H1 (cell line): Measurements from ENCODE around the gene ZNF777. TPM values are rescaled to one million over a fixed set of nuclear protein-coding genes. Genes with fewer than 3 reads are reported as not detected.
"Not testable (repeated sequence)": the region's sequence is repeated elsewhere in the genome, so short reads cannot be mapped to it uniquely, and the experiment has no call there.

Source experiments
- CTCF ChIA-PET: fragments of 300-600 bp; sonication (Branson Sonifier 250); formaldehyde crosslinking; loops from one replicate; lab custom pipeline; 2021; ENCODE audit not compliant: partially characterized antibody; lab: Charles Lee
- POLR2A ChIA-PET: fragments of 300-600 bp; sonication (Branson Sonifier 250); formaldehyde crosslinking; loops from one replicate; lab custom pipeline; 2021; ENCODE audit warnings: inconsistent platforms; ENCODE audit not compliant: partially characterized antibody; lab: Charles Lee
- DNase-seq, 2 experiments: peaks; one replicate each; pipeline versions ENCODE4 v3.0.0 to v3.0.0-alpha.2; 2010 to 2022; ENCODE audit warnings: low spot score in 2 of 2, low read depth in 1 of 2, mixed read lengths in 1 of 2
- FAIRE-seq: peaks from 2 replicates; lab custom pipeline; 2011; peaks lifted over from hg19 to GRCh38; lab: Jason Lieb, UNC
- H2AFZ ChIP-seq: 2 replicates; pipeline ENCODE4 v1.8.1; 2012; ENCODE audit warnings: low read length, inconsistent platforms
- H2AK5ac ChIP-seq: 2 replicates; pipeline ENCODE4 v1.6.1; 2013; ENCODE audit warnings: low read depth, low read length
- H2BK120ac ChIP-seq: replicated peaks from 2 replicates; pipeline ENCODE3; 2013; ENCODE audit warnings: low read depth, low read length, inconsistent platforms
- H2BK12ac ChIP-seq: 2 replicates; pipeline ENCODE4 v1.6.1; 2013; ENCODE audit warnings: low read depth, low read length
- H2BK15ac ChIP-seq: 2 replicates; pipeline ENCODE4 v1.6.1; 2013; ENCODE audit warnings: low read length
- H2BK20ac ChIP-seq: 2 replicates; pipeline ENCODE4 v1.6.1; 2013; ENCODE audit warnings: low read length
- H2BK5ac ChIP-seq: 2 replicates; pipeline ENCODE4 v1.6.1; 2013; ENCODE audit warnings: low read depth, low read length
- H3K14ac ChIP-seq: 2 replicates; pipeline ENCODE4 v1.6.1; 2013; ENCODE audit warnings: inconsistent platforms; ENCODE audit not compliant: insufficient read length
- H3K18ac ChIP-seq: 2 replicates; pipeline ENCODE4 v1.6.1; 2013; ENCODE audit warnings: low read length; ENCODE audit errors: extremely low read depth
- H3K23ac ChIP-seq: 2 replicates; pipeline ENCODE4 v1.6.1; 2013; ENCODE audit warnings: inconsistent platforms; ENCODE audit not compliant: insufficient read length
- H3K23me2 ChIP-seq: 2 replicates; pipeline ENCODE4 v1.6.1; 2013; ENCODE audit warnings: low read depth, low read length
- H3K27ac ChIP-seq: 2 replicates; pipeline ENCODE4 v1.6.1; 2011; ENCODE audit warnings: low read depth, low read length, inconsistent platforms
- H3K27me3 ChIP-seq, 4 experiments: replicated peaks in 1 of 4; 1 replicate in 1 of 4; 2 replicates in 3 of 4; pipeline versions ENCODE4 v1.6.1 to v1.8.1; 2011 to 2013; ENCODE audit warnings: low read length in 3 of 4, mild to moderate bottlenecking in 3 of 4, inconsistent platforms in 2 of 4, mixed read lengths in 2 of 4, moderate library complexity in 1 of 4; ENCODE audit not compliant: control insufficient read depth in 3 of 4, insufficient read depth in 3 of 4; ENCODE audit errors: extremely low read depth in 1 of 4
- H3K36me3 ChIP-seq, 4 experiments: 2 replicates each; pipeline versions ENCODE4 v1.6.1 to v1.8.1; 2011 to 2013; ENCODE audit warnings: mild to moderate bottlenecking in 4 of 4, low read length in 3 of 4, moderate library complexity in 2 of 4, control low read depth in 1 of 4, inconsistent platforms in 1 of 4; ENCODE audit not compliant: insufficient read depth in 4 of 4, control insufficient read depth in 2 of 4
- H3K4ac ChIP-seq: replicated peaks from 2 replicates; pipeline ENCODE3; 2013; ENCODE audit warnings: low read length, low read depth, mixed read lengths, inconsistent platforms; ENCODE audit not compliant: insufficient read length
- H3K4me1 ChIP-seq, 4 experiments: replicated peaks in 1 of 4; 1 replicate in 1 of 4; 2 replicates in 3 of 4; pipeline versions ENCODE4 v1.6.1 to v1.8.1; 2011 to 2013; ENCODE audit warnings: low read length in 3 of 4, inconsistent platforms in 2 of 4, mixed read lengths in 1 of 4; ENCODE audit not compliant: insufficient read depth in 4 of 4, control insufficient read depth in 3 of 4
- H3K4me2 ChIP-seq, 2 experiments: 2 replicates each; pipeline versions ENCODE4 v1.6.1 to v1.8.1; 2011 to 2013; ENCODE audit warnings: low read depth in 2 of 2, low read length in 2 of 2, control low read depth in 1 of 2, inconsistent platforms in 1 of 2, mild to moderate bottlenecking in 1 of 2; ENCODE audit not compliant: insufficient read depth in 1 of 2
- H3K4me3 ChIP-seq, 4 experiments: fragments of 200-600, 300-600 bp in 1 of 4; sonication (generic), shearing (Covaris generic), sonication (Bioruptor Twin) in 1 of 4; 2 replicates each; pipeline versions ENCODE4 v1.5.1 to v1.8.1; 2011 to 2016; ENCODE audit warnings: low read length in 4 of 4, low read depth in 3 of 4, control low read depth in 2 of 4, inconsistent platforms in 2 of 4, mild to moderate bottlenecking in 2 of 4, mixed read lengths in 1 of 4, moderate library complexity in 1 of 4; ENCODE audit not compliant: insufficient read depth in 2 of 4; ENCODE audit errors: extremely low read depth in 1 of 4
- H3K56ac ChIP-seq: replicated peaks from 2 replicates; pipeline ENCODE3; 2013; ENCODE audit warnings: low read depth, mild to moderate bottlenecking, mixed read lengths, low read length, inconsistent platforms; ENCODE audit not compliant: insufficient read length
- H3K79me1 ChIP-seq: 2 replicates; pipeline ENCODE4 v1.6.1; 2013; ENCODE audit warnings: low read depth, low read length, control low read depth
- H3K79me2 ChIP-seq, 2 experiments: 2 replicates each; pipeline versions ENCODE4 v1.6.1 to v1.8.1; 2012 to 2013; ENCODE audit warnings: low read length in 2 of 2, mild to moderate bottlenecking in 2 of 2, inconsistent platforms in 1 of 2; ENCODE audit not compliant: insufficient read depth in 2 of 2, control insufficient read depth in 1 of 2
- H3K9ac ChIP-seq, 4 experiments: replicated peaks in 1 of 4; 1 replicate in 1 of 4; 2 replicates in 3 of 4; pipeline versions ENCODE4 v1.6.1 to v1.8.1; 2011 to 2013; ENCODE audit warnings: low read depth in 3 of 4, low read length in 3 of 4, control low read depth in 2 of 4, mild to moderate bottlenecking in 2 of 4, moderate library complexity in 2 of 4, inconsistent platforms in 1 of 4; ENCODE audit errors: extremely low read depth in 1 of 4
- H3K9me3 ChIP-seq, 2 experiments: 2 replicates each; pipeline versions ENCODE4 v1.6.1 to v1.8.1; 2012 to 2013; ENCODE audit warnings: mild to moderate bottlenecking in 2 of 2, moderate library complexity in 2 of 2, control low read depth in 1 of 2, inconsistent platforms in 1 of 2, low read depth in 1 of 2, low read length in 1 of 2, mixed read lengths in 1 of 2; ENCODE audit not compliant: insufficient read depth in 2 of 2
- H4K20me1 ChIP-seq, 2 experiments: replicated peaks in 1 of 2; 2 replicates each; pipeline versions ENCODE3 to v1.8.1; 2011 to 2013; ENCODE audit warnings: inconsistent platforms in 2 of 2, low read length in 2 of 2, mild to moderate bottlenecking in 1 of 2; ENCODE audit not compliant: insufficient read depth in 2 of 2, control insufficient read depth in 1 of 2
- H4K5ac ChIP-seq: 2 replicates; pipeline ENCODE4 v1.6.1; 2013; ENCODE audit warnings: low read length, low read depth, mixed read lengths, inconsistent platforms; ENCODE audit not compliant: insufficient read length
- H4K8ac ChIP-seq: 2 replicates; pipeline ENCODE4 v1.8.0; 2013; ENCODE audit warnings: mild to moderate bottlenecking, moderate library complexity, low read length, inconsistent platforms; ENCODE audit not compliant: insufficient read depth; ENCODE audit errors: extremely low read depth
- H4K91ac ChIP-seq: replicated peaks from 2 replicates; pipeline ENCODE3; 2013; ENCODE audit warnings: low read length, mixed read lengths, inconsistent platforms; ENCODE audit not compliant: insufficient read length
- ATF3 ChIP-seq: IDR thresholded peaks from 2 replicates; pipeline ENCODE4 v1.6.1; 2011; ENCODE audit warnings: low read depth, mild to moderate bottlenecking, low read length; ENCODE audit not compliant: insufficient read depth
- EP300 ChIP-seq, 2 experiments: IDR thresholded peaks; 1 replicate in 1 of 2; 2 replicates in 1 of 2; pipeline ENCODE4 v1.6.1; 2011 to 2012; ENCODE audit warnings: low read depth in 2 of 2, low read length in 2 of 2, mild to moderate bottlenecking in 2 of 2, borderline replicate concordance in 1 of 2, inconsistent platforms in 1 of 2, moderate library complexity in 1 of 2
- RBBP5 ChIP-seq: IDR thresholded peaks from 2 replicates; pipeline ENCODE4 v1.7.1; 2012; ENCODE audit warnings: low read depth, mild to moderate bottlenecking, inconsistent platforms, low read length, moderate library complexity, borderline replicate concordance
- SUZ12 ChIP-seq: fragments of 200-600 bp; sonication (generic); IDR thresholded peaks from 2 replicates; pipeline ENCODE4 v1.6.1; 2012; ENCODE audit warnings: mild to moderate bottlenecking, inconsistent platforms, low read length, moderate library complexity, mixed read lengths
- WGBS, 2 experiments: shearing (Covaris generic) in 1 of 2; methylation state at CpG; one replicate each; pipeline versions ENCODE4 v1.1.6 to v1.1.7; 2013 to 2015; ENCODE audit warnings: low lambda C conversion rate in 2 of 2, mixed read lengths in 2 of 2, inconsistent platforms in 1 of 2, low coverage in 1 of 2, missing lambda C conversion rate in 1 of 2; ENCODE audit not compliant: insufficient replicate concordance in 2 of 2, insufficient coverage in 1 of 2, insufficient read length in 1 of 2; ENCODE audit errors: extremely low coverage in 1 of 2, missing lambda C conversion rate in 1 of 2; 5-methylcytosine and 5-hydroxymethylcytosine counted together
- polyA plus RNA-seq, 7 experiments: library from polyadenylated mRNA; depleted of rRNA in 3 of 7; stranded (reverse) in 5 of 7; unstranded in 2 of 7; fragments of >200 nt in 5 of 7; fragments of 200-250 nt in 2 of 7; gene quantifications; 1 replicate in 5 of 7; 2 replicates in 1 of 7; 4 replicates in 1 of 7; pipeline versions ENCODE4 v1.2.1 to v1.2.3, GENCODE V29; 2011 to 2013; ENCODE audit warnings: missing spikeins in 2 of 7, mixed read lengths in 2 of 7
- total RNA-seq: library from RNA; stranded (reverse); fragmentation: NEBNext Ultra II Directional; extraction: Animal tissue kit (Norgen Biotek cat#: 25700); gene quantifications from 2 replicates; pipeline ENCODE4 v1.2.1, GENCODE V29; 2021

ZNF777 gene
- total and polyA plus RNA-seq, 2 of the 8 experiments (the other 6 are each of a cell fraction or from before 2014, with no cell fraction given): 8.0 to 10.1 TPM

GRCh38 chr7:149414171-149414570, 46.7 kb downstream of the ZNF777 start (continued):
- TF ChIP-seq ATF3: no peak
- no peak for TF ChIP-seq SUZ12
- no peak for TF ChIP-seq RBBP5
- no peak for TF ChIP-seq EP300 (IDR thresholded peaks at IDR 0.05; ENCODE audit: borderline replicate concordance in 1 of 2, low read depth in 2 of 2, low read length in 2 of 2)

DNA sequence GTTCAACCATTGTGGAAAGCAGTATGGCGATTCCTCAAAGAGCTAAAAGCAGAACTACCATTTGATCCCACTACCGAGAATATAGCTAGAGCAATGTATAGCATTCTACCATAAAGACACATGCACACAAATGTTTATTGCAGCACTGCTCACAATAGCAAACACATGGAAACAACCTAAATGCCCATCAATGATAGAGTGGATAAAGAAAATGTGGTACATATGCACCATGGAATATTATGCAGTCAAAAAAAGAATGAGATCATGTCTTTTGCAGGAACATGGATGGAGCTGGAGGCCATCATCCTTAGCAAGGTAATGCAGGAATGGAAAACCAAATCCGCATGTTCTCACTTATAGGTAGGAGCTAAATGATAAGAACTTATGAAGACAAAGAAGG, 47.8 kb downstream of the ZNF777 start:
- H4K5ac ChIP-seq, H3K18ac ChIP-seq, H3K4me3 ChIP-seq, DNase-seq, H3K27ac ChIP-seq, H3K4ac ChIP-seq, H3K79me2 ChIP-seq, H2AK5ac ChIP-seq, H3K9ac ChIP-seq, FAIRE-seq, H2BK5ac ChIP-seq, H3K4me2 ChIP-seq, H3K56ac ChIP-seq, H3K36me3 ChIP-seq, H2BK12ac ChIP-seq, H4K8ac ChIP-seq, H3K23ac ChIP-seq, H3K9me3 ChIP-seq, H2BK20ac ChIP-seq, H3K27me3 ChIP-seq, H3K4me1 ChIP-seq, H2BK120ac ChIP-seq, H3K23me2 ChIP-seq, H2BK15ac ChIP-seq, POLR2A ChIA-PET, H3K79me1 ChIP-seq, H3K14ac ChIP-seq, H4K20me1 ChIP-seq, H2AFZ ChIP-seq, H4K91ac ChIP-seq: not testable (repeated sequence)
- CTCF ChIA-PET: interaction anchor here (0.7 to 2.3 kb wide), 2 partner anchors 9 to 95 kb away, joined by 4 to 6 read pairs; no protein-coding TSS in a partner anchor
- WGBS, 2 experiments: 89% methylated on average over 3 of the region's 3 CpGs; no CpG with 5 or more reads in 1 of the 2 experiments
